Heart right ventricle (tissue), 16 donors: ENCODE results near the gene NEU2. TPM values are rescaled to one million over a fixed set of nuclear protein-coding genes. Genes with fewer than 3 reads are reported as not detected.

ENCODE experiments used
- ATAC-seq, 8 donors: fragments of 200-7000 bp; cut with Tn5 transposase; one replicate each; pipeline ENCODE4 v1.9.1; 2020; ENCODE audit warnings: mild to moderate bottlenecking in 8 of 8, moderate library complexity in 8 of 8, moderate number of reproducible peaks in 1 of 8
- DNase-seq, 2 donors: peaks; one replicate each; pipeline ENCODE4 v3.0.0-alpha.2; 2020
- H3K27ac ChIP-seq, 10 donors: fragments of 200-600 bp; sonication (generic) in 2 of 10; one replicate each; pipeline versions ENCODE4 v1.5.0 to v1.8.0; 2020 to 2022; ENCODE audit warnings: mild to moderate bottlenecking in 3 of 10
- H3K27me3 ChIP-seq, 7 donors: fragments of 200-600 bp; one replicate each; pipeline ENCODE4 v1.8.0; 2021 to 2022; ENCODE audit warnings: mild to moderate bottlenecking in 2 of 7
- H3K36me3 ChIP-seq, 9 donors: fragments of 200-600 bp; sonication (generic) in 1 of 9; one replicate each; pipeline versions ENCODE4 v1.5.0 to v1.8.0; 2020 to 2022; ENCODE audit warnings: mild to moderate bottlenecking in 2 of 9
- H3K4me1 ChIP-seq, 9 donors: fragments of 200-600 bp; sonication (generic) in 1 of 9; one replicate each; pipeline versions ENCODE4 v1.5.0 to v1.8.0; 2020 to 2022; ENCODE audit warnings: mild to moderate bottlenecking in 4 of 9
- H3K4me3 ChIP-seq, 10 donors: fragments of 200-600 bp; sonication (generic) in 2 of 10; one replicate each; pipeline versions ENCODE4 v1.5.0 to v1.8.0; 2020 to 2022; ENCODE audit warnings: mild to moderate bottlenecking in 7 of 10, moderate library complexity in 2 of 10
- H3K9me3 ChIP-seq, 11 donors: fragments of 200-600 bp in 10 of 11; sonication (generic) in 2 of 11; one replicate each; pipeline versions ENCODE4 v1.5.0 to v1.8.0; 2013 to 2022; ENCODE audit warnings: mild to moderate bottlenecking in 2 of 11, control low read depth in 1 of 11, moderate library complexity in 1 of 11
- CTCF ChIP-seq, 9 donors: fragments of 200-600 bp; sonication (generic) in 2 of 9; IDR thresholded peaks; one replicate each; pipeline versions ENCODE4 v1.5.0 to v1.8.0; 2021 to 2022; ENCODE audit warnings: antibody characterized with exemption in 9 of 9, mild to moderate bottlenecking in 5 of 9, moderate library complexity in 1 of 9
- WGBS, 2 donors: extraction: QIAGEN DNeasy Blood & Tissue Kit; methylation state at CpG; one replicate each; pipeline ENCODE4 v1.1.7; 2013; ENCODE audit warnings: inconsistent platforms in 1 of 2; 5-methylcytosine and 5-hydroxymethylcytosine counted together
- intact Hi-C, 10 donors: fragments of 100-400 bp; cut with DNase I; formaldehyde crosslinking; loops; one replicate each; pipeline versions ENCODE4 v1.11.1 to v1.14.2; 2022
- polyA plus RNA-seq, 2 donors: library from polyadenylated mRNA; stranded (reverse); fragments of 200-250 nt; gene quantifications; one replicate each; pipeline ENCODE4 v1.2.3, GENCODE V29; 2013
- total RNA-seq, 10 donors: library from RNA; stranded (reverse); fragmentation: NEBNext Ultra II Directional in 3 of 10; extraction: Animal tissue kit (Norgen Biotek cat#: 25700) in 3 of 10; gene quantifications; one replicate each; pipeline versions ENCODE4 v1.2.1 to v1.2.4, GENCODE V29; 2021 to 2023
- donor health status: Arrhythmogenic right ventricular cardiomyopathy.
- donor health status: ischemic (EF 13 %, LVEDD 7.1; RV severe dilation, severe dysfunction).
- donor health status: healthy with polysubstance abuse.
- donor health status: DM: no; HTN: yes; CAD: no.
- donor health status: DM: no; HTN: no; CAD: no.
- donor health status: ischemic (EF 25% LVEDD 6.9; RV normal size, moderate dysfunction).
- donor health status: ischemic (EF 25% LVEDD 5.7; RV mildly dilated, moderate dysfunction).
- donor health status: healthy.
- donor health status: DM: yes; HTN: yes; CAD: no.
- donor health status: Ischemic cardiomyopathy.
- donor health status: ischemic (EF 35%, LVEDD 5.7; RV mildly dilated, moderate dysfunction).
- donor health status: nonischemic (EF 11% LVEDD 7.7; RV severe dilation, severe dysfunction).
- donor health status: DM: yes; HTN: yes; CAD: no.
- donor health status: PGD.
- donor health status: ischemic (EF 29% LVEDD 5.4; RV normal size, mild dysfunction).
- donor health status: nonischemic (EF 23%, LVEDD 6.1; RV moderate dilation, normal function).

NEU2 gene
- total and polyA plus RNA-seq, 12 donors, result not detected

GRCh38 chr2:233025706-233026105 is 6.8 kb upstream of the NEU2 start:
- no peaks in the 10 kb centered on the region for H3K4me1 ChIP-seq
- peaks cover 0 to 13% (median 0%) of the 10 kb centered on the region in 7 donors for H3K27me3 ChIP-seq
- WGBS, 2 donors, result 82% methylated on average over 7 of the region's 7 CpGs
- H3K9me3 ChIP-seq, result no peaks in the 10 kb centered on the region
- intact Hi-C loops, result no loop called here
- no peak for TF ChIP-seq CTCF (IDR thresholded peaks at IDR 0.05)
- no peaks in the 10 kb centered on the region for H3K36me3 ChIP-seq
- H3K4me3 ChIP-seq, result no peak overlapping the region
- ATAC-seq (no peak), DNase-seq (no peak)
- no peak overlapping the region for H3K27ac ChIP-seq

GRCh38 chr2:233026198-233026813 is 6.2 kb upstream of the NEU2 start:
- H3K4me3 ChIP-seq, result no peak overlapping the region
- intact Hi-C loops, result no loop called here
- H3K27me3 ChIP-seq, result peaks cover 0 to 13% (median 0%) of the 10 kb centered on the region in 7 donors
- no peaks in the 10 kb centered on the region for H3K9me3 ChIP-seq
- no peaks in the 10 kb centered on the region for H3K36me3 ChIP-seq
- H3K4me1 ChIP-seq, result no peaks in the 10 kb centered on the region
- DNase-seq (no peak), ATAC-seq (no peak)
- TF ChIP-seq CTCF (IDR thresholded peaks at IDR 0.05), result no peak
- no peak overlapping the region for H3K27ac ChIP-seq
- WGBS, 2 donors, result 78 to 80% methylated on average over 4 of the region's 4 CpGs

- intact Hi-C loops, result no loop called here
- Histone ChIP-seq H3K27ac (no peak overlapping the region), H3K9me3 (no peaks in the 10 kb centered on the region), H3K27me3 (peaks cover 0 to 3% (median 0%) of the 10 kb centered on the region in 7 donors), H3K36me3 (no peaks in the 10 kb centered on the region), H3K4me1 (no peaks in the 10 kb centered on the region), H3K4me3 (no peak overlapping the region)
- TF ChIP-seq CTCF (IDR thresholded peaks at IDR 0.05), result peak in 1 of 9 donors; percentile 7
- WGBS, 2 donors, result 93 to 95% methylated on average over 9 of the region's 9 CpGs
- no peak for DNase-seq
- ATAC-seq, result no peak
Measured at GRCh38 chr2:233029321-233029720, 3.2 kb upstream of the NEU2 start.

GRCh38 chr2:233031556-233032500 is 644 bp upstream of the NEU2 start:
- 80 to 81% methylated on average over 27 of the region's 27 CpGs for WGBS, 2 donors
- no peak overlapping the region for H3K27ac ChIP-seq
- H3K36me3 ChIP-seq, result no peaks in the 10 kb centered on the region
- intact Hi-C loops, result loop anchor here in 1 of 10 donors (10.0 kb wide), 1 partner anchor 177 kb away; no protein-coding TSS in a partner anchor
- no peaks in the 10 kb centered on the region for H3K27me3 ChIP-seq
- no peak for TF ChIP-seq CTCF (IDR thresholded peaks at IDR 0.05)
- ATAC-seq, result no peak
- H3K4me3 ChIP-seq, result no peak overlapping the region
- H3K4me1 ChIP-seq, result no peaks in the 10 kb centered on the region
- no peak for DNase-seq
- no peaks in the 10 kb centered on the region for H3K9me3 ChIP-seq
